Chondrocyte (in vitro differentiated cells): ENCODE data around the gene KIAA1217. TPM values are rescaled to one million over a fixed set of nuclear protein-coding genes. Genes with fewer than 3 reads are reported as not detected.

Experiments used
- DNase-seq: peaks from one replicate; pipeline ENCODE4 v3.0.0; 2021; ENCODE audit warnings: mixed read lengths, low spot score
- H3K27ac Mint-ChIP-seq: one replicate; pipeline ENCODE4 v1.8.0; 2021; ENCODE audit warnings: mild to moderate bottlenecking, moderate library complexity, mixed read lengths; ENCODE audit not compliant: unreplicated experiment
- H3K27me3 Mint-ChIP-seq: 2 replicates; pipeline ENCODE4 v1.8.0; 2021; ENCODE audit warnings: low read depth, mixed read lengths
- H3K36me3 Mint-ChIP-seq: 2 replicates; pipeline ENCODE4 v1.8.0; 2021; ENCODE audit warnings: low read depth, mixed read lengths
- H3K4me1 Mint-ChIP-seq: 2 replicates; pipeline ENCODE4 v1.8.0; 2021; ENCODE audit warnings: low read depth, mild to moderate bottlenecking, mixed read lengths
- H3K4me3 Mint-ChIP-seq: one replicate; pipeline ENCODE4 v1.8.0; 2021; ENCODE audit warnings: mild to moderate bottlenecking, moderate library complexity, mixed read lengths; ENCODE audit not compliant: unreplicated experiment
- H3K9me3 Mint-ChIP-seq: 2 replicates; pipeline ENCODE4 v1.8.0; 2021; ENCODE audit warnings: low read depth, mixed read lengths
- microRNA-seq: library from miRNA; unstranded; fragments of <30 nt; microRNA quantifications from one replicate; pipeline ENCODE4 v1.2.0, GENCODE V29; 2020; ENCODE audit warnings: borderline number of aligned reads
- total RNA-seq: library from RNA; stranded (reverse); gene quantifications from 3 replicates; pipeline ENCODE4 v1.2.1, GENCODE V29; 2021
- TF ChIP-seq, protein P1 (sequence below): fragments of 200-600 bp; sonication (generic); IDR thresholded peaks from 2 replicates; pipeline ENCODE4 v1.5.0; 2021; ENCODE audit warnings: antibody characterized with exemption, mild to moderate bottlenecking, moderate library complexity

Gene KIAA1217
- total RNA-seq, 1 donor from 2014 or later, result 13.2 TPM

DNA sequence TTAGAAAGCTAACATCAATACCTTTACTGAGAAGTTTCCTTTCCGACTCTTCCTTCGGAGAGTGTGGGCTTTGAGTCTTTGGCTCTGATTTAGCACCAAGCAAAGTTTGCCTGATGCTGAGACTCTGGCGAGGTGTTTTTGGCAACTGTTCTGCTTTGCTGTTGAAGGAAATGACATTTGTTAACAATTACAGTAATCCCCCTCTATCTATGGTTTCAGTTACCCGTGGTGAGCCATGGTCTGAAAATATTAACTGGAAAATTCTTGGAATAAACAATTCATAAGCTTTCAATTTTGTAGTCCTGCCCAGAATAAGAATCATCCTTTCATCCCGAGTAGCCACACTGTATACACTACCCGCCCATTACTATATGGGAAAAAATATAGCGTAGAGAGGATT is 388.5 kb downstream of the KIAA1217 start:
- TF ChIP-seq, protein P1, sequence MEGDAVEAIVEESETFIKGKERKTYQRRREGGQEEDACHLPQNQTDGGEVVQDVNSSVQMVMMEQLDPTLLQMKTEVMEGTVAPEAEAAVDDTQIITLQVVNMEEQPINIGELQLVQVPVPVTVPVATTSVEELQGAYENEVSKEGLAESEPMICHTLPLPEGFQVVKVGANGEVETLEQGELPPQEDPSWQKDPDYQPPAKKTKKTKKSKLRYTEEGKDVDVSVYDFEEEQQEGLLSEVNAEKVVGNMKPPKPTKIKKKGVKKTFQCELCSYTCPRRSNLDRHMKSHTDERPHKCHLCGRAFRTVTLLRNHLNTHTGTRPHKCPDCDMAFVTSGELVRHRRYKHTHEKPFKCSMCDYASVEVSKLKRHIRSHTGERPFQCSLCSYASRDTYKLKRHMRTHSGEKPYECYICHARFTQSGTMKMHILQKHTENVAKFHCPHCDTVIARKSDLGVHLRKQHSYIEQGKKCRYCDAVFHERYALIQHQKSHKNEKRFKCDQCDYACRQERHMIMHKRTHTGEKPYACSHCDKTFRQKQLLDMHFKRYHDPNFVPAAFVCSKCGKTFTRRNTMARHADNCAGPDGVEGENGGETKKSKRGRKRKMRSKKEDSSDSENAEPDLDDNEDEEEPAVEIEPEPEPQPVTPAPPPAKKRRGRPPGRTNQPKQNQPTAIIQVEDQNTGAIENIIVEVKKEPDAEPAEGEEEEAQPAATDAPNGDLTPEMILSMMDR, result no peak
- peaks cover 46% of the 10 kb centered on the region for H3K36me3 Mint-ChIP-seq
- no peaks in the 10 kb centered on the region for H3K9me3 Mint-ChIP-seq
- no peak overlapping the region for H3K4me3 Mint-ChIP-seq
- DNase-seq, result no peak
- H3K4me1 Mint-ChIP-seq, result peaks cover 2% of the 10 kb centered on the region
- H3K27ac Mint-ChIP-seq, result no peak overlapping the region
- no peaks in the 10 kb centered on the region for H3K27me3 Mint-ChIP-seq

Small RNA genes lying within 50 kb of the gene (microRNA-seq; reads per million reads assigned to microRNA genes)
- gene MIR603, result not detected
